GM23248 (cell line): ENCODE measurements around the gene PROC. TPM values are rescaled to one million over a fixed set of nuclear protein-coding genes. Genes with fewer than 3 reads are reported as not detected.
A peak's percentile ranks its signal among the peaks of the same experiment; 100 is the strongest.

Experiments
- DNase-seq: peaks from one replicate; pipeline ENCODE4 v3.0.0-alpha.2; 2015
- H2AFZ ChIP-seq: fragments of 200-600 bp; sonication (generic); 2 replicates; pipeline ENCODE4 v1.6.1; 2016; ENCODE audit warnings: antibody characterized with exemption
- H3F3A ChIP-seq: fragments of 200-600 bp; sonication (generic); 2 replicates; pipeline ENCODE4 v1.6.1; 2016; ENCODE audit warnings: mild to moderate bottlenecking, antibody characterized with exemption, mixed run types; ENCODE audit not compliant: insufficient read depth
- H3K27ac ChIP-seq: fragments of 200-600 bp; sonication (generic); 2 replicates; pipeline ENCODE4 v1.5.1; 2016; ENCODE audit warnings: mild to moderate bottlenecking
- H3K27me3 ChIP-seq: fragments of 200-600 bp; sonication (generic); replicated peaks from 2 replicates; pipeline ENCODE4 v1.6.1; 2016; ENCODE audit warnings: mild to moderate bottlenecking; ENCODE audit not compliant: insufficient read depth
- H3K36me3 ChIP-seq: fragments of 200-600 bp; sonication (generic); 2 replicates; pipeline ENCODE4 v1.6.1; 2016; ENCODE audit warnings: low read depth, mild to moderate bottlenecking
- H3K4me1 ChIP-seq: fragments of 200-600 bp; sonication (generic); 2 replicates; pipeline ENCODE4 v1.6.1; 2016; ENCODE audit warnings: mild to moderate bottlenecking; ENCODE audit not compliant: insufficient read depth
- H3K4me2 ChIP-seq: fragments of 200-600 bp; sonication (generic); one replicate; pipeline ENCODE4 v1.6.1; 2016; ENCODE audit warnings: mild to moderate bottlenecking; ENCODE audit not compliant: unreplicated experiment
- H3K4me3 ChIP-seq: fragments of 200-600 bp; sonication (generic); 2 replicates; pipeline ENCODE4 v1.5.1; 2016; ENCODE audit warnings: mild to moderate bottlenecking
- H3K79me2 ChIP-seq: fragments of 200-600 bp; sonication (generic); 2 replicates; pipeline ENCODE4 v1.6.1; 2016; ENCODE audit warnings: mild to moderate bottlenecking; ENCODE audit not compliant: insufficient read depth
- H3K9ac ChIP-seq: fragments of 200-600 bp; sonication (generic); 2 replicates; pipeline ENCODE4 v1.6.1; 2016; ENCODE audit warnings: mild to moderate bottlenecking
- H3K9me2 ChIP-seq: fragments of 200-600 bp; sonication (generic); 2 replicates; pipeline ENCODE4 v1.6.1; 2016; ENCODE audit warnings: mixed run types, mild to moderate bottlenecking, moderate library complexity; ENCODE audit not compliant: insufficient read depth
- H3K9me3 ChIP-seq: fragments of 200-600 bp; sonication (generic); one replicate; pipeline ENCODE4 v1.6.1; 2017; ENCODE audit warnings: low read depth
- H4K20me1 ChIP-seq: fragments of 200-600 bp; sonication (generic); 2 replicates; pipeline ENCODE4 v1.6.0; 2016; ENCODE audit not compliant: insufficient read depth
- EZH2 ChIP-seq: fragments of 200-600 bp; sonication (generic); IDR thresholded peaks from 2 replicates; pipeline ENCODE4 v1.6.1; 2018; ENCODE audit warnings: antibody characterized with exemption, mild to moderate bottlenecking; ENCODE audit not compliant: insufficient read depth, poor library complexity, severe bottlenecking
- EZH2phosphoT487 ChIP-seq: fragments of 200-600 bp; sonication (generic); IDR thresholded peaks from 2 replicates; pipeline ENCODE4 v1.6.1; 2018; ENCODE audit warnings: antibody characterized with exemption, moderate library complexity, mild to moderate bottlenecking, low read depth; ENCODE audit not compliant: insufficient read depth
- WGBS, 2 experiments: methylation state at CpG; one replicate each; pipeline ENCODE4 v1.1.6; 2015 to 2017; ENCODE audit warnings: low lambda C conversion rate in 2 of 2, low coverage in 1 of 2; ENCODE audit errors: missing lambda C conversion rate in 2 of 2; 5-methylcytosine and 5-hydroxymethylcytosine counted together
- in situ Hi-C: fragments of 300-500 bp; cut with MboI; formaldehyde crosslinking; loops from 2 replicates; pipeline ENCODE4 v1.15.0; 2020
- polyA plus RNA-seq: library from polyadenylated mRNA; unstranded; fragments of >200 nt; fragmentation: Nextera tagmentation; extraction: Ambion mirVana; gene quantifications from 2 replicates; pipeline ENCODE4 v1.2.1, GENCODE V29; 2016
- total RNA-seq: library from RNA; depleted of rRNA; stranded (reverse); fragments of >200 nt; shearing (Covaris generic); gene quantifications from 2 replicates; pipeline ENCODE4 v1.2.3, GENCODE V29; 2014

PROC gene
- total and polyA plus RNA-seq, 2 experiments from 2014 or later, result not detected

DNA sequence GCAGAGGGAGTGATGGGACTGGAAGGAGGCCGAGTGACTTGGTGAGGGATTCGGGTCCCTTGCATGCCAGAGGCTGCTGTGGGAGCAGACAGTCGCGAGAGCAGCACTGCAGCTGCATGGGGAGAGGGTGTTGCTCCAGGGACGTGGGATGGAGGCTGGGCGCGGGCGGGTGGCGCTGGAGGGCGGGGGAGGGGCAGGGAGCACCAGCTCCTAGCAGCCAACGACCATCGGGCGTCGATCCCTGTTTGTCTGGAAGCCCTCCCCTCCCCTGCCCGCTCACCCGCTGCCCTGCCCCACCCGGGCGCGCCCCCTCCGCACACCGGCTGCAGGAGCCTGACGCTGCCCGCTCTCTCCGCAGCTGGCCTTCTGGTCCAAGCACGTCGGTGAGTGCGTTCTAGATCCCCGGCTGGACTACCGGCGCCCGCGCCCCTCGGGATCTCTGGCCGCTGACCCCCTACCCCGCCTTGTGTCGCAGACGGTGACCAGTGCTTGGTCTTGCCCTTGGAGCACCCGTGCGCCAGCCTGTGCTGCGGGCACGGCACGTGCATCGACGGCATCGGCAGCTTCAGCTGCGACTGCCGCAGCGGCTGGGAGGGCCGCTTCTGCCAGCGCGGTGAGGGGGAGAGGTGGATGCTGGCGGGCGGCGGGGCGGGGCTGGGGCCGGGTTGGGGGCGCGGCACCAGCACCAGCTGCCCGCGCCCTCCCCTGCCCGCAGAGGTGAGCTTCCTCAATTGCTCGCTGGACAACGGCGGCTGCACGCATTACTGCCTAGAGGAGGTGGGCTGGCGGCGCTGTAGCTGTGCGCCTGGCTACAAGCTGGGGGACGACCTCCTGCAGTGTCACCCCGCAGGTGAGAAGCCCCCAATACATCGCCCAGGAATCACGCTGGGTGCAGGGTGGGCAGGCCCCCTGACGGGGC is 4.6 kb downstream of the PROC start:
- Histone ChIP-seq H3K36me3 (no peaks in the 10 kb centered on the region), H3K79me2 (no peaks in the 10 kb centered on the region), H3F3A (no peaks in the 10 kb centered on the region), H4K20me1 (no peaks in the 10 kb centered on the region), H3K27ac (no peak overlapping the region), H3K27me3 (no peaks in the 10 kb centered on the region), H3K4me3 (peak overlapping the region; percentile 66), H3K9me2 (no peaks in the 10 kb centered on the region), H3K4me2 (peak overlapping the region; percentile 65), H2AFZ (peak overlapping the region; percentile 67), H3K9ac (no peak overlapping the region), H3K4me1 (no peaks in the 10 kb centered on the region), H3K9me3 (no peaks in the 10 kb centered on the region)
- peak; percentile 39 for DNase-seq
- in situ Hi-C loops, result no loop called here
- WGBS, 2 experiments, result 4 to 5% methylated on average over 30 to 67 of the region's 73 CpGs
- no peak for TF ChIP-seq EZH2phosphoT487
- no peak for TF ChIP-seq EZH2

DNA sequence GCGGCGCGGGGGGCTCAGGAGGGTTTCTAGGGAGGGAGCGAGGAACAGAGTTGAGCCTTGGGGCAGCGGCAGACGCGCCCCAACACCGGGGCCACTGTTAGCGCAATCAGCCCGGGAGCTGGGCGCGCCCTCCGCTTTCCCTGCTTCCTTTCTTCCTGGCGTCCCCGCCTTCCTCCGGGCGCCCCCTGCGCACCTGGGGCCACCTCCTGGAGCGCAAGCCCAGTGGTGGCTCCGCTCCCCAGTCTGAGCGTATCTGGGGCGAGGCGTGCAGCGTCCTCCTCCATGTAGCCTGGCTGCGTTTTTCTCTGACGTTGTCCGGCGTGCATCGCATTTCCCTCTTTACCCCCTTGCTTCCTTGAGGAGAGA is 5.2 kb downstream of the PROC start:
- peak overlapping the region; percentile 65 for H3K4me2 ChIP-seq
- H3K4me1 ChIP-seq, result no peaks in the 10 kb centered on the region
- no peaks in the 10 kb centered on the region for H3K27me3 ChIP-seq
- no peak overlapping the region for H3K9ac ChIP-seq
- H2AFZ ChIP-seq, result peak overlapping the region; percentile 67
- H3K4me3 ChIP-seq, result peak overlapping the region; percentile 66
- 2 to 5% methylated on average over 29 of the region's 29 CpGs for WGBS, 2 experiments
- H3K9me2 ChIP-seq, result no peaks in the 10 kb centered on the region
- no peaks in the 10 kb centered on the region for H4K20me1 ChIP-seq
- no peak for DNase-seq
- H3K9me3 ChIP-seq, result no peaks in the 10 kb centered on the region
- H3K36me3 ChIP-seq, result no peaks in the 10 kb centered on the region
- H3K27ac ChIP-seq, result no peak overlapping the region
- H3K79me2 ChIP-seq, result no peaks in the 10 kb centered on the region
- no peaks in the 10 kb centered on the region for H3F3A ChIP-seq
- TF ChIP-seq EZH2phosphoT487 (0 out of 2 replicates have a peak, but pooled peaks have one; percentile 35), EZH2 (peak; percentile 74)
- in situ Hi-C loops, result no loop called here

DNA sequence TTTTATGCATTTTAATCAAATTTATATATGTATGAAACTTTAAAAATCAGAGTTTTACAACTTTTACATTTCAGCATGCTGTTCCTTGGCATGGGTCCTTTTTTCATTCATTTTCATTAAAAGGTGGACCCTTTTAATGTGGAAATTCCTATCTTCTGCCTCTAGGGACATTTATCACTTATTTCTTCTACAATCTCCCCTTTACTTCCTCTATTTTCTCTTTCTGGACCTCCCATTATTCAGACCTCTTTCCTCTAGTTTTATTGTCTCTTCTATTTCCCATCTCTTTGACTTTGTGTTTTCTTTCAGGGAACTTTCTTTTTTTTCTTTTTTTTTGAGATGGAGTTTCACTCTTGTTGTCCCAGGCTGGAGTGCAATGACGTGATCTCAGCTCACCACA is 5.7 kb downstream of the PROC start:
- H3K4me2 ChIP-seq, result peak overlapping the region; percentile 65
- H3F3A ChIP-seq, result no peaks in the 10 kb centered on the region
- no peaks in the 10 kb centered on the region for H3K9me2 ChIP-seq
- H3K4me3 ChIP-seq, result peak overlapping the region; percentile 66
- DNase-seq, result no peak
- no peaks in the 10 kb centered on the region for H3K4me1 ChIP-seq
- no peaks in the 10 kb centered on the region for H3K79me2 ChIP-seq
- H4K20me1 ChIP-seq, result no peaks in the 10 kb centered on the region
- H3K9ac ChIP-seq, result no peak overlapping the region
- H3K27ac ChIP-seq, result no peak overlapping the region
- in situ Hi-C loops, result no loop called here
- TF ChIP-seq EZH2phosphoT487 (no peak), EZH2 (no peak)
- H2AFZ ChIP-seq, result peak overlapping the region; percentile 67
- H3K36me3 ChIP-seq, result no peaks in the 10 kb centered on the region
- no peaks in the 10 kb centered on the region for H3K27me3 ChIP-seq
- 95 to 100% methylated on average over 1 of the region's 1 CpG for WGBS, 2 experiments
- no peaks in the 10 kb centered on the region for H3K9me3 ChIP-seq

DNA sequence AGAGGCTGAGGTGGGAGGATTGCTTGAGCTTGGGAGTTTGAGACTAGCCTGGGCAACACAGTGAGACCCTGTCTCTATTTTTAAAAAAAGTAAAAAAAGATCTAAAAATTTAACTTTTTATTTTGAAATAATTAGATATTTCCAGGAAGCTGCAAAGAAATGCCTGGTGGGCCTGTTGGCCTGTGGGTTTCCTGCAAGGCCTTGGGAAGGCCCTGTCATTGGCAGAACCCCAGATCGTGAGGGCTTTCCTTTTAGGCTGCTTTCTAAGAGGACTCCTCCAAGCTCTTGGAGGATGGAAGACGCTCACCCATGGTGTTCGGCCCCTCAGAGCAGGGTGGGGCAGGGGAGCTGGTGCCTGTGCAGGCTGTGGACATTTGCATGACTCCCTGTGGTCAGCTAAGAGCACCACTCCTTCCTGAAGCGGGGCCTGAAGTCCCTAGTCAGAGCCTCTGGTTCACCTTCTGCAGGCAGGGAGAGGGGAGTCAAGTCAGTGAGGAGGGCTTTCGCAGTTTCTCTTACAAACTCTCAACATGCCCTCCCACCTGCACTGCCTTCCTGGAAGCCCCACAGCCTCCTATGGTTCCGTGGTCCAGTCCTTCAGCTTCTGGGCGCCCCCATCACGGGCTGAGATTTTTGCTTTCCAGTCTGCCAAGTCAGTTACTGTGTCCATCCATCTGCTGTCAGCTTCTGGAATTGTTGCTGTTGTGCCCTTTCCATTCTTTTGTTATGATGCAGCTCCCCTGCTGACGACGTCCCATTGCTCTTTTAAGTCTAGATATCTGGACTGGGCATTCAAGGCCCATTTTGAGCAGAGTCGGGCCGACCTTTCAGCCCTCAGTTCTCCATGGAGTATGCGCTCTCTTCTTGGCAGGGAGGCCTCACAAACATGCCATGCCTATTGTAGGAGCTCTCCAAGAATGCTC is 6.6 kb downstream of the PROC start:
- Histone ChIP-seq H3F3A (no peaks in the 10 kb centered on the region), H3K4me2 (no peak overlapping the region), H3K27ac (no peak overlapping the region), H3K4me3 (no peak overlapping the region), H4K20me1 (no peaks in the 10 kb centered on the region), H3K4me1 (no peaks in the 10 kb centered on the region), H3K27me3 (no peaks in the 10 kb centered on the region), H2AFZ (no peak overlapping the region), H3K9me2 (no peaks in the 10 kb centered on the region), H3K9ac (no peak overlapping the region), H3K9me3 (no peaks in the 10 kb centered on the region), H3K36me3 (no peaks in the 10 kb centered on the region), H3K79me2 (no peaks in the 10 kb centered on the region)
- TF ChIP-seq EZH2phosphoT487, result no peak
- no peak for TF ChIP-seq EZH2
- WGBS, 2 experiments, result 78 to 82% methylated on average over 13 of the region's 13 CpGs
- DNase-seq, result no peak
- in situ Hi-C loops, result no loop called here
